ENCODE results near the gene CTNNAL1.
"Not testable (repeated sequence)": the region's sequence is repeated elsewhere in the genome, so short reads cannot be mapped to it uniquely, and the experiment has no call there.

The CTNNAL1 gene

DNA sequence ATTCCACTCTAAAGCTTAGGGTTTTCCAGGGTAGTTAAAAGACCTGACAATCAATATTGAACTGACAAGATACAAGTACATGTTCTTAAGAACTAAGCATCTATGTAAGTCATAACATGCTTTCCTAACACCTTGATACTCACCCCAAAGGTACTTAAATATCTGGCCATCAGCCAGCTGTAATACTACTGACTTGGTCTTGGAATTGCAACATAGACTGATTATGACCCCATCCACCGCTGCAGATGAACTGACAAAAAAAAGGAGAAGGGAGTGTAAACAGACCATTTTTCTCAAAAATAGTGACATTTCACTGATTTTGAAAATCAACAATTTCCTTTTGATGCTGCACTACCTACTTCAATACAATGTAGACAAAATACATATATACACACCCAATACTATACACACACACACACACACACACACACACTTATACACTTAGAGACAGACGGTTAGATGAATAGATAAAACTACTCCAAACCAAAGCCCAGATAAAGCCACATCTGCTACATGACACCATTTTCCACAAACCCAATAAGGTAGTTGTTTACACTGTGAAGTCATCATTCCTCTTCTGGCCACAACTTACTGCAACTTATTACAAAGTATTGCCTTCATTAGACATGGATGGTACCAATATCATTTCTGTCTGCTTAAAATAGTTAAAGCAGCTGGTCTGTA, 109.7 kb downstream of the CTNNAL1 start:
- Histone ChIP-seq H3K4me3 (no peak overlapping the region), H3K27ac (no peak overlapping the region)
- DNase-seq (ENCODE audit: low spot score): no peak
- TF ChIP-seq, protein P1, sequence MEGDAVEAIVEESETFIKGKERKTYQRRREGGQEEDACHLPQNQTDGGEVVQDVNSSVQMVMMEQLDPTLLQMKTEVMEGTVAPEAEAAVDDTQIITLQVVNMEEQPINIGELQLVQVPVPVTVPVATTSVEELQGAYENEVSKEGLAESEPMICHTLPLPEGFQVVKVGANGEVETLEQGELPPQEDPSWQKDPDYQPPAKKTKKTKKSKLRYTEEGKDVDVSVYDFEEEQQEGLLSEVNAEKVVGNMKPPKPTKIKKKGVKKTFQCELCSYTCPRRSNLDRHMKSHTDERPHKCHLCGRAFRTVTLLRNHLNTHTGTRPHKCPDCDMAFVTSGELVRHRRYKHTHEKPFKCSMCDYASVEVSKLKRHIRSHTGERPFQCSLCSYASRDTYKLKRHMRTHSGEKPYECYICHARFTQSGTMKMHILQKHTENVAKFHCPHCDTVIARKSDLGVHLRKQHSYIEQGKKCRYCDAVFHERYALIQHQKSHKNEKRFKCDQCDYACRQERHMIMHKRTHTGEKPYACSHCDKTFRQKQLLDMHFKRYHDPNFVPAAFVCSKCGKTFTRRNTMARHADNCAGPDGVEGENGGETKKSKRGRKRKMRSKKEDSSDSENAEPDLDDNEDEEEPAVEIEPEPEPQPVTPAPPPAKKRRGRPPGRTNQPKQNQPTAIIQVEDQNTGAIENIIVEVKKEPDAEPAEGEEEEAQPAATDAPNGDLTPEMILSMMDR (IDR thresholded peaks at IDR 0.05): no peak

DNA sequence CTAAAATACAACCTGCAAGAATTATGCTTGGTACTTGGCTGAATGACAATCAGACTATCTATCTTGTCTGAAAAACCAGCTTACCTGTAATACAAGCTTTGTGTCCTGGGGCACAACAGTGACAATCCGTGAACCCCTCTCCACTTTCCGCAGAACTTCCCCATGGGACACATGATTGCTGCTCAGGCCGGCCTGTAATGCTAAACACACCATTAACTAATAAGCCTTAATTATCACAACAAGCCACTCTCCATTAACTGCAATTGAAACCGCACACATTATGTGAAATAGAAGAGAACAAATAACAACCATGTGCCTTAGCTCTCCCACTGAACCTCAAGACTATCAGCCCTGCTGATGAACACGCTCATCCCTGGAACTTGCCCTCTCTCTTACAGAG, 113.1 kb downstream of the CTNNAL1 start:
- Histone ChIP-seq H3K4me3 (no peak overlapping the region), H3K27ac (no peak overlapping the region)
- no peak for DNase-seq (ENCODE audit: low spot score)
- TF ChIP-seq, protein P1 (IDR thresholded peaks at IDR 0.05): no peak

DNA sequence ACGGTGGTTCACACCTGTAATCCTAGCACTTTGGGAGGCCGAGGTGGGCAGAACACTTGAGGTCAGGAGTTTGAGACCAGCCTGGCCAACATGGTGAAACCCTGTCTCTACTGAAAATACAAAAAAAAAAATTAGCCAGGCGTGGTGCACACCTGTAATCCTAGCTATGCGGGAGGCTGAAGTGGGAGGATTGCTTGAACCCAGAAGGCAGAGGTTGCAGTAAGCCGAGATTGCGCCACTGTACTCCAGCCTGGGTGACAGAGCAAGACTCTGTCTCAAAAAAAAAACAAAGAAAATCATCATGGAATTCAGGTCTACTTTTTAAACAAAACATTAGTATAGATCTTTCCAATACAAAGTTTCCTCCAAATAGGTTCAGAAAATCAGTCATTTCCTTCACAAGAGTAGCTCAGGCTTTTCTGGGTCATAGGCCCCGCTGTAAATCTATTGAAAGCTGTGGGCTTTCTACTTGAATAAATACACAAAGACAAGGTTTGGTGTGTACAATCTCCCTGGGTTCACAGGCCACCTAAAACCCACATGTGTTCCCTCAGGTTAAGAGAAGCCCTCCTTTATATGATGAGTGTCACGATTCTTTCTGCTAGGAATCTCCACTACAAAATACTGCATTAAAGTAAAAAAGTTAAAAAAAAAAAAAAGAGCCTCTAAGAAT, 114.1 kb downstream of the CTNNAL1 start:
- H3K4me3 ChIP-seq; DNase-seq (ENCODE audit: low spot score); H3K27ac ChIP-seq: not testable (repeated sequence)

DNA sequence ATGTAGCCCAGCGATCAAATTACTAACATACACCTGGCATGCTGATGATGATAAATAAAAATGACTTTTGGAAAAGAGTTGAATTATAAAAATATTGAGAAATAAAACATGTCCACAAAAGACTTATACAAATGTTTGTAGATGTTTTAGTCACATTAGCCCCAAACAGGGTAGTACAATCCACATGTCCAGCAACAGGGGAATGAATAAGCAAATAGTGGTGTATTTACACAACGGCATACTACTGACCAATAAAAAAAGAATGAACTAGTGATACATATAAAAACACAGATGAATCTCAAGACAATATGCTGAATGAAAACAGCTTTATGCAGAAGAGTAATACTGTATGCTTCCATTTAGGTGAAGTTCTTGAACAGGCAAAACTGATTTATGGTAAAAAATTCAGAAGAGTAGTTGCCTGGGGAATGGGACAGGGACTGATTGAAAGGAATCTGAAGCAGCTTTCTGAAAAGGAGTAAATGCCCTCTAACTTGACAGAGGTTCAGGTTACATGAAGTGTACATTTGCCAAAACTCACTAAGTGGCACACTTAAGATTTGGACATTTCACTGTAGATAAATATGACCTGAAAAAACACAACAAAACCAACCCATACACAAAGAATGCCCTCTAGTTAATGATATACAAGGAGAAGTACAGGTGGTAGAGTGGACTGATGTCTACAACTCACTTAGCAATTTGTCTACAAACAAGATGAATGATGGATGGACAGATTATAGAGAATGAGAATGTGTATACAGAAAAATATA, 115.8 kb downstream of the CTNNAL1 start:
- Histone ChIP-seq H3K4me3 (no peak overlapping the region), H3K27ac (no peak overlapping the region)
- DNase-seq (ENCODE audit: low spot score): no peak
- TF ChIP-seq, protein P1 (IDR thresholded peaks at IDR 0.05): no peak

DNA sequence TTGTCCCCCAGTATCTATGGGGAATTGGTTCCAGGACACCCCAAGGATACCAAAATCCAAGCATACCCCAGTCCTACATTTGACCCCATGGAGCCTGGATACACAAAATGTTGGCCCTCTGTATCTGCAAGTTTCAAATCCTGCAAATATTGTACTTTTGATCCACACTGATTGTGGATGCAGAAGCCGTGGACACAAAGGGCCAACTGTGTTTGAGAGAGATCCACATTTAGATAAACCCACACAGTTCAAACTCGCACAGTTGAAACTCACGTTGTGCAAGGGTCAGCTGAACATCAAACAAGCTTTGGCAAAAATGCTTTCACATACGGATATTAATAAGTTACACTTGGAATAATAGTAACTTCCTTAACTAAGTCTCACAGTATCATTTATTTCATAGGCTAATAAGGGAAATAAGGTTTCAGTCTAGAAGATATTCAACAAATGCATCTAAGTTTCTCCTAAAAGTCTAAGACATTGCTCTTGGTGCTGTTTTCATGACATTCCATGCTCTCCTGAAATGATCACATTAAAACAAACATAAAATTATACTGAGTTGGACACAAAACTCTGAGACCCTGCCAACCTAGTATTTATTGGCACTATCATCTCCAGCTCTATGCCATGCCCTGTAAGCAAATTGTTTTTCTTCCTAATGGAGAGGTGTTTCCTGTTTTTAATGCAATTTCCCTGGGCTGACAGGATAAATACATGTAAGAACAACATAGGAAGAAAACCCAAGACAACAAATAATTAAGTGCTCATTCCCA, 118.9 kb downstream of the CTNNAL1 start:
- no peak for DNase-seq (ENCODE audit: low spot score)
- Histone ChIP-seq H3K4me3 (no peak overlapping the region), H3K27ac (no peak overlapping the region)
- TF ChIP-seq, protein P1 (IDR thresholded peaks at IDR 0.05): no peak
